Activated CD4-positive, alpha-beta T cell treated with anti-CD3 and anti-CD28 coated beads for 4 hours (primary cell): ENCODE data around the gene PCDHB14.
"Not testable (repeated sequence)": the region's sequence is repeated elsewhere in the genome, so short reads cannot be mapped to it uniquely, and the experiment has no call there.

Experiments used
- DNase-seq, 2 donors: peaks; one replicate each; pipeline ENCODE4 v3.0.0-alpha.2; 2020

Gene PCDHB14

DNA sequence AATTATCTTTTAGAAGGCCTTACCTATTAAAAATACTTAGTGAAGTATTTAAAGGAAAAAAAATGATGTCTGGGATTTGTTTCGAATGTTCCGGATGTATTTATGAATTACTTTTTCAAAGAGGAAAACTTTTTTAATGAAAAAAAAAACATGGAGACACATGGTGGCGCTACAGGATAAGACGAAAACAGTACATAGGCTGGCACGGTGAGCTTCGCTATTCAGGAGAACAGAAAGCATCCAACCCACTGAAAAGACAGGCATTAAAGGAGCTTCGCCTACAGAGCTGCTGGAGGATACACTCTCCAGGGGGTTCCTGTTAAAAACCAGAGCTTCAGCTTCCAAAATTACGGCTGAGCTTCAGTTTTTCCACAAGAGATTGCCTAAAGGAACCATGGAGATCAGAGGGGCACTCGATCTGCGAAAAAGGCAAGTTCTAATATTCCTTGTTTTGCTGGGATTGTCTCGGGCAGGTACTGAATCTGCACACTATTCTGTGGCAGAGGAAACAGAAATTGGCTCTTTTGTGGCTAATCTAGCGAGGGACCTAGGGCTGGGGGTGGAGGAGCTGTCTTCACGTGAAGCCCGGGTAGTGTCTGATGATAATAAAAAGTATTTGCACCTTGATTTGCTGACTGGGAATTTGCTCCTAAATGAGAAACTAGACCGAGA is at the start of gene PCDHB14:
PCDHB14 (plus strand) TSS at position 232 of the 672 bp plus-strand sequence; CDS start at position 395, 163 bp downstream.
- DNase-seq: no peak

DNA sequence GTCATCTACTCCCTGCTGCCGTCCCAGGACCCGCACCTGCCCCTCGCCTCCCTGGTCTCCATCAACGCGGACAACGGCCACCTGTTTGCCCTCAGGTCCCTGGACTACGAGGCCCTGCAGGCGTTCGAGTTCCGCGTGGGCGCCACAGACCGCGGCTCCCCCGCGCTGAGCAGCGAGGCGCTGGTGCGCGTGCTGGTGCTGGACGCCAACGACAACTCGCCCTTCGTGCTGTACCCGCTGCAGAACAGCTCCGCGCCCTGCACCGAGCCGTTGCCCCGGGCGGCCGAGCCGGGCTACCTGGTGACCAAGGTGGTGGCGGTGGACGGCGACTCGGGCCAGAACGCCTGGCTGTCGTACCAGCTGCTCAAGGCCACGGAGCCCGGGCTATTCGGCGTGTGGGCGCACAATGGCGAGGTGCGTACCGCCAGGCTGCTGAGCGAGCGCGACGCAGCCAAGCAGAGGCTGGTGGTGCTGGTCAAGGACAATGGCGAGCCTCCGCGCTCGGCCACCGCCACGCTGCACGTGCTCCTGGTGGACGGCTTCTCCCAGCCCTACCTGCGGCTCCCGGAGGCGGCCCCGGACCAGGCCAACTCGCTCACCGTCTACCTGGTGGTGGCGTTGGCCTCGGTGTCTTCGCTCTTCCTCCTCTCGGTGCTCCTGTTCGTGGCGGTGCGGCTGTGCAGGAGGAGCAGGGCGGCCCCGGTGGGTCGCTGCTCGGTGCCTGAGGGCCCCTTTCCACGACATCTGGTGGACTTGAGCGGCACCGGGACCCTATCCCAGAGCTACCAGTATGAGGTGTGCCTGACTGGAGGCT is 48.6 kb upstream of the PCDHB14 start:
- not testable (repeated sequence) for DNase-seq

DNA sequence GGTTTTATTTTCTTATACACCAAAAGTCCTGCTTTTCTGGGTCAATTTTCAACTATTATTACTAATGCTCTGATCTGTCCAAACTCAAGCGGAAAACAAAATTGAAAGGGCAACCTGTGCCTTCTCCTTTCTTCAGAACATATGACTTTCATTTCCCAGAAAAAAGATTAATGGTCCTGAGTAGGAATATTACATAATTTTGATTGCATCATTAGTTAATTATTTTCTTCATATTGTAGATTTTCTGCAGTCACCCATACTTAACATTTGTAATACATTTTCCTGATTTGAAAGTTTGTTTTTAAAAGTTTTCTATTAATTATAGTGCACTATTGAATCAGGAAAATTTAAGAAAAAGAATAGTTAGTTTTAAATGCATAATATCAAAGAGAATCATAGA is 47.2 kb upstream of the PCDHB14 start:
- DNase-seq: no peak

DNA sequence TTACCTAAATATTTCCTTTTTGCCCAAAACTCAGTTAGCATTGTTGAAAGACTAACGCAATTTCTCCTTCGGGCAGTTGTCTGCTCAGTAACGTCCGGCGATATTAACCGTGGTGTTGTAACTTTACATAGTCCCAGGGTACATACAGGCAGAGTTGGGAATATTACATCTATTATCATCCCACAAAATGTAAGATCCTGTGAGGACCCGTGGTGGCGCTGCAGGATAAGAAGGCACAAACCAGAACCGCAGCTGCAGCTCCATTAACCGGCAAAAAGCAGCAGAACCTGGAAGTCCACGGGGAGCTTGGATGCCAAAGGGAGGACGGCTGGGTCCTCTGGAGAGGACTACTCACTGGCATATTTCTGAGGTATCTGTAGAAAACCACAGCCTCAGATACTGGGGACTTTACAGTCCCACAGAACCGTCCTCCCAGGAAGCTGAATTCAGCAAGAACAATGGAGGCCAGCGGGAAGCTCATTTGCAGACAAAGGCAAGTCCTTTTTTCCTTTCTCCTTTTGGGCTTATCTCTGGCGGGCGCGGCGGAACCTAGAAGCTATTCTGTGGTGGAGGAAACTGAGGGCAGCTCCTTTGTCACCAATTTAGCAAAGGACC is 45.5 kb upstream of the PCDHB14 start, which contains the start of gene PCDHB8:
PCDHB8 (plus strand) TSS at position 214 of the 615 bp plus-strand sequence; CDS start at position 459, 245 bp downstream.
- DNase-seq: not testable (repeated sequence)

DNA sequence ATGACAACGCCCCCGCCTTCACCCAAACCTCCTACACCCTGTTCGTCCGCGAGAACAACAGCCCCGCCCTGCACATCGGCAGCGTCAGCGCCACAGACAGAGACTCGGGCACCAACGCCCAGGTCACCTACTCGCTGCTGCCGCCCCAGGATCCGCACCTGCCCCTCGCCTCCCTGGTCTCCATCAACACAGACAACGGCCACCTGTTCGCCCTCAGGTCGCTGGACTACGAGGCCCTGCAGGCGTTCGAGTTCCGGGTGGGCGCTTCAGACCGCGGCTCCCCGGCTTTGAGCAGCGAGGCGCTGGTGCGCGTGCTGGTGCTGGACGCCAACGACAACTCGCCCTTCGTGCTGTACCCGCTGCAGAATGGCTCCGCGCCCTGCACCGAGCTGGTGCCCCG is 43.8 kb upstream of the PCDHB14 start:
- DNase-seq: not testable (repeated sequence)

DNA sequence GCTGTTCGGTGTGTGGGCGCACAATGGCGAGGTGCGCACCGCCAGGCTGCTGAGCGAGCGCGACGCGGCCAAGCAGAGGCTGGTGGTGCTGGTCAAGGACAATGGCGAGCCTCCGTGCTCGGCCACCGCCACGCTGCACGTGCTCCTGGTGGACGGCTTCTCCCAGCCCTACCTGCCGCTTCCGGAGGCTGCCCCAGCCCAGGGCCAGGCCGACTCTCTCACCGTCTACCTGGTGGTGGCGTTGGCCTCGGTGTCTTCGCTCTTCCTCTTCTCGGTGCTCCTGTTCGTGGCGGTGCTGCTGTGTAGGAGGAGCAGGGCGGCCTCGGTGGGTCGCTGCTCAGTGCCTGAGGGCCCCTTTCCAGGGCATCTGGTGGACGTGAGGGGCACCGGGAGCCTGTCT is 43.3 kb upstream of the PCDHB14 start:
- not testable (repeated sequence) for DNase-seq

DNA sequence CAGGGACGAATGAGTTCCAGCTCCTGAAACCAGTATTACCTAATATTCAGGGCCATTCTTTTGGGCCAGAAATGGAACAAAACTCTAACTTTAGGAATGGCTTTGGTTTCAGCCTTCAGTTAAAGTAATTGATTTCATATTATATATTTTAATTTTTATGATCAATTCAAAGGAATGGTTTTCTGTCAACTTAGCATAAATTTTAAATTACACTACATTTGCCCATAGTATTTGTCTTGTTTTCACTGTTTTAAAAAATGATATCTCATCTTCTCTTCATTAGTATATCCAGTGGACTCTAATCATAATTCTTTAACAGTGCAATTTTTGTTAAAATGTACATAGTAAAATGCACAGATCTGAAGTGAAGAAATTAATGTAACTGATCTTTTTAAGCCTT is 42.8 kb upstream of the PCDHB14 start:
- no peak for DNase-seq

DNA sequence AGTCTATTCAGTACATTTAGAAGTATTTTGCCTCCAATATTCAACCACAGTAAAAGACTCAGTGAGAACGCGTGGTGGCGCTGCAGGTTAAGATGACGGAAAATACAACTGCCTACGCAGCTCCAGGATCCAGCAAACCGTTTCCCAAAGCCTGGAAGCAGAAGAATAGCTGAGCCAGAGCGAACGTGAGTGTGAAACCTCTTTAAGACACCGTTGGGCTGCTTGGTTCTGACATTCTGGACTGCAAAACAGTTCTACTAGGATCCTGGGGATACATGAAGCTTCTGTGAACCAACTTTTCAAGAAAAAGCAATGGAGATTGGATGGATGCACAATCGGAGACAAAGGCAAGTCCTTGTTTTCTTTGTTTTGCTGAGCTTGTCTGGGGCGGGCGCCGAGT is 40.9 kb upstream of the PCDHB14 start, which contains the start of gene PCDHB16:
PCDHB16 (plus strand) TSS at position 140 of the 400 bp plus-strand sequence; CDS start at position 313, 173 bp downstream.
- no peak for DNase-seq

DNA sequence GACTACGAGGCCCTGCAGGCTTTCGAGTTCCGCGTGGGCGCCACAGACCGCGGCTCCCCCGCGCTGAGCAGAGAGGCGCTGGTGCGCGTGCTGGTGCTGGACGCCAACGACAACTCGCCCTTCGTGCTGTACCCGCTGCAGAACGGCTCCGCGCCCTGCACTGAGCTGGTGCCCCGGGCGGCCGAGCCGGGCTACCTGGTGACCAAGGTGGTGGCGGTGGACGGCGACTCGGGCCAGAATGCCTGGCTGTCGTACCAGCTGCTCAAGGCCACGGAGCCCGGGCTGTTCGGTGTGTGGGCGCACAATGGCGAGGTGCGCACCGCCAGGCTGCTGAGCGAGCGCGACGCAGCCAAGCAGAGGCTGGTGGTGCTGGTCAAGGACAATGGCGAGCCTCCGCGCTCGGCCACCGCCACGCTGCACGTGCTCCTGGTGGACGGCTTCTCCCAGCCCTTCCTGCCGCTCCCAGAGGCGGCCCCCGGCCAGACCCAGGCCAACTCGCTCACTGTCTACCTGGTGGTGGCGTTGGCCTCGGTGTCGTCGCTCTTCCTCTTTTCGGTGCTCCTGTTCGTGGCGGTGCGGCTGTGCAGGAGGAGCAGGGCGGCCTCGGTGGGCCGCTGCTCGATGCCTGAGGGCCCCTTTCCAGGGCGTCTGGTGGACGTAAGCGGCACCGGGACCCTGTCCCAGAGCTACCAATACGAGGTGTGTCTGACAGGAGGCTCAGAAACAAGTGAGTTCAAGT is 38.9 kb upstream of the PCDHB14 start:
- not testable (repeated sequence) for DNase-seq

DNA sequence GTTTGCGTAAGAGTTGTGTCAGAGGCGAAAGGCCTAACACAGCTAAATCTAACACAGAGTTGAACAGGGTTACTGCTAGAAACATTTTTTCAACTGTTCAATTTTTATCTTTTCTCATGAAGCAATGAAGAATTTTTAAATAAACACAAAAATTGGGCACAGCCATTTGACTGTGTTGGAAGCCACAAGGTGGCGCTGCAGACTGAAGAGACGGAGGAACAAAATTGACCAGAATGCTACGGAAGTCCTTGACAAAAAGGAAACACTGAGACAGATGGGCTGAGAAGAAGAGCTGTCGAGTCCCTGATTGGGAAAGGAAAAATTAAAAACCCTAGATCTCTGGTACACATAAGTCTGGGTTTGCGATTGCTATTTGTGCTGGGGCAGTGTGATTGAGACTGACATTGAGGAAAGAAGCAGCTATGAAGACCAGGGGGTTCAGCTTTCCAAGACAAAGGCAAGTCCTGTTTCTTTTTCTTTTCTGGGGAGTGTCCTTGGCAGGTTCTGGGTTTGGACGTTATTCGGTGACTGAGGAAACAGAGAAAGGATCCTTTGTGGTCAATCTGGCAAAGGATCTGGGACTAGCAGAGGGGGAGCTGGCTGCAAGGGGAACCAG is 36.1 kb upstream of the PCDHB14 start, which contains the start of gene PCDHB9:
PCDHB9 (plus strand) TSS at position 265 of the 616 bp plus-strand sequence; CDS start at position 423, 158 bp downstream.
- DNase-seq: peak in 1 of 2 donors; percentile 7

DNA sequence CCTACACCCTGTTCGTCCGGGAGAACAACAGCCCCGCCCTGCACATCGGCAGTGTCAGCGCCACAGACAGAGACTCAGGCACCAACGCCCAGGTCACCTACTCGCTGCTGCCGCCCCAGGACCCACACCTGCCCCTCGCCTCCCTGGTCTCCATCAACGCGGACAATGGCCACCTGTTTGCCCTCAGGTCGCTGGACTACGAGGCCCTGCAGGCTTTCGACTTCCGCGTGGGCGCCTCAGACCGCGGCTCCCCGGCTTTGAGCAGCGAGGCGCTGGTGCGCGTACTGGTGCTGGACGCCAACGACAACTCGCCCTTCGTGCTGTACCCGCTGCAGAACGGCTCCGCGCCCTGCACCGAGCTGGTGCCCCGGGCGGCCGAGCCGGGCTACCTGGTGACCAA is 34.5 kb upstream of the PCDHB14 start:
- not testable (repeated sequence) for DNase-seq

DNA sequence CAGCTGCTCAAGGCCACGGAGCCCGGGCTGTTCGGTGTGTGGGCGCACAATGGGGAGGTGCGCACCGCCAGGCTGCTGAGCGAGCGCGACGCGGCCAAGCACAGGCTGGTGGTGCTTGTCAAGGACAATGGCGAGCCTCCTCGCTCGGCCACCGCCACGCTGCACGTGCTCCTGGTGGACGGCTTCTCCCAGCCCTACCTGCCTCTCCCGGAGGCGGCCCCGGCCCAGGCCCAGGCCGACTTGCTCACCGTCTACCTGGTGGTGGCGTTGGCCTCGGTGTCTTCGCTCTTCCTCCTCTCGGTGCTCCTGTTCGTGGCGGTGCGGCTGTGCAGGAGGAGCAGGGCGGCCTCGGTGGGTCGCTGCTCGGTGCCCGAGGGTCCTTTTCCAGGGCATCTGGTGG is 34.0 kb upstream of the PCDHB14 start:
- not testable (repeated sequence) for DNase-seq

DNA sequence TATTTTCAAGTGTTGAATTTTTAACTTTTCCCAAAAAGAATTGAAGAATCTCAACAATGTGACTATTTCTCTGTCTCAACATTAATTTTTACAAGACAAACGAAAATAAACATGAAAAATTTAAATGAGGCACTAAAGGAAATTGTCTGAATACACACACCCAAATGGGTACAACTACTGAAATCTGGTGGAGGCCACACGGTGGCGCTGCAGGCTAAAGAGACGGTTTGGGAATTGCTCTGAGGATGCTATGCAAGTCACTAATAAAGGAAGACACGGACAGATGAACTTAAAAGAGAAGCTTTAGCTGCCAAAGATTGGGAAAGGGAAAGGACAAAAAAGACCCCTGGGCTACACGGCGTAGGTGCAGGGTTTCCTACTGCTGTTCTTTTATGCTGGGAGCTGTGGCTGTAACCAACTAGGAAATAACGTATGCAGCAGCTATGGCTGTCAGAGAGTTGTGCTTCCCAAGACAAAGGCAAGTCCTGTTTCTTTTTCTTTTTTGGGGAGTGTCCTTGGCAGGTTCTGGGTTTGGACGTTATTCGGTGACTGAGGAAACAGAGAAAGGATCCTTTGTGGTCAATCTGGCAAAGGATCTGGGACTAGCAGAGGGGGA is 30.9 kb upstream of the PCDHB14 start, which contains the start of gene PCDHB10:
PCDHB10 (plus strand) TSS at position 244 of the 616 bp plus-strand sequence; CDS start at position 444, 200 bp downstream.
- no peak for DNase-seq

DNA sequence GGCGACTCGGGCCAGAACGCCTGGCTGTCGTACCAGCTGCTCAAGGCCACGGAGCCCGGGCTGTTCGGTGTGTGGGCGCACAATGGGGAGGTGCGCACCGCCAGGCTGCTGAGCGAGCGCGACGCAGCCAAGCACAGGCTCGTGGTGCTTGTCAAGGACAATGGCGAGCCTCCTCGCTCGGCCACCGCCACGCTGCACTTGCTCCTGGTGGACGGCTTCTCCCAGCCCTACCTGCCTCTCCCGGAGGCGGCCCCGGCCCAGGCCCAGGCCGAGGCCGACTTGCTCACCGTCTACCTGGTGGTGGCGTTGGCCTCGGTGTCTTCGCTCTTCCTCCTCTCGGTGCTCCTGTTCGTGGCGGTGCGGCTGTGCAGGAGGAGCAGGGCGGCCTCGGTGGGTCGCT is 28.8 kb upstream of the PCDHB14 start:
- not testable (repeated sequence) for DNase-seq

DNA sequence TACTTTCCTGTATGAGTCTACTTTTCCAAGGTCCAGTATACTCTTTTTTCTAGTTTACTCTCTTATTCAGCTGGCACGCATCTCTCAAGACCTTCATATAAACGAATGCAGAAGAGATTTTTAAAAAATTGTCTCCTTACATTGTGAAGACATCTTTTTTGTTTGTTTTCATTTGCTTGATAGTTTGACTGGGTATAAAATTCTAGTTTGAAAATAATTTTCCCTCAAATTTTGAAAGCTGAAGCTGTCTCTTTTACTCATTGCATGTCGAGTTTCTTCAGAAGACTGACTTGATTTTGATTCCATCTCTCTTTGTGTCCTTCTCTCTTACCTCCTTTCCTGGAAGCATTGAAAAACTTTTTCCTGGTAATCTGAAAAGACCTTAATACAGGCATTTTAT is 26.8 kb upstream of the PCDHB14 start:
- no peak for DNase-seq

DNA sequence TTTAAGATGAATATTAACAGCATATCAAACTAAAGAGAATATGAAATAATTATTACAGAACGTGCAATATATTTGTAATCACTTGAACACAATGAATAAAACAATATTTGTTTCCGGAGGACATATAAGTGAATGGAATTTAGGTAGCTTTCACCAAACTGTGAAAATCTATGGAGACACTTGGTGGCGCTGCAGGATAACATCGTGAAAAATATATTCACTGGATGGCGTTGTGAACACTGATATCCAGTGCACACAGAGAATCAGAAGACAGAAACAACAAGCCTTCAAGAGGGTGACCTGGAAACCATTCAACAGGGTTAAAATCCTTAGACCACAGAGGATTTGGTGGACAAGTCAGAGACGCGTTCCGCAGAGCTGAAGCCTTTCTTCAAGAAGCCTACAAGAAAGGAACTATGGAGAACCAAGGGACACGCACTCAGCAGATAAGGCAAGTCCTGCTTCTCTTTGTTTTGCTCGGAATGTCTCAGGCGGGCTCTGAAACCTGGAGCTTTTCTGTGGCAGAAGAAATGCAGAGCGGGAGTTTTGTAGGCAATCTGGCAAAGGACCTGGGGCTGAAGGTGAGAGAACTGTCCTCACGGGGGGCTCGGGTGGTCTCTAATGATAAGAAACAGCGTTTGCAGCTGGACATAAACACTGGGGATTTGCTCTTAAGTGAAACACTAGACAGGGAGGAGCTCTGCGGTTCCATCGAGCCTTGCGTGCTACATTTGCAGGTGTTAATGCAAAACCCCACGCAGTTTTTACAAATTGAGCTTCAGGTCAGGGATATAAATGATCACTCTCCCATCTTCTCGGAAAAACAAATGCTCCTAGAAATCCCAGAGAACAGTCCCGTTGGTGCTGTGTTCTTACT is 23.5 kb upstream of the PCDHB14 start, which contains the start of gene PCDHB11:
PCDHB11 (plus strand) TSS at position 269 of the 877 bp plus-strand sequence; CDS start at position 417, 148 bp downstream.
- DNase-seq: no peak

DNA sequence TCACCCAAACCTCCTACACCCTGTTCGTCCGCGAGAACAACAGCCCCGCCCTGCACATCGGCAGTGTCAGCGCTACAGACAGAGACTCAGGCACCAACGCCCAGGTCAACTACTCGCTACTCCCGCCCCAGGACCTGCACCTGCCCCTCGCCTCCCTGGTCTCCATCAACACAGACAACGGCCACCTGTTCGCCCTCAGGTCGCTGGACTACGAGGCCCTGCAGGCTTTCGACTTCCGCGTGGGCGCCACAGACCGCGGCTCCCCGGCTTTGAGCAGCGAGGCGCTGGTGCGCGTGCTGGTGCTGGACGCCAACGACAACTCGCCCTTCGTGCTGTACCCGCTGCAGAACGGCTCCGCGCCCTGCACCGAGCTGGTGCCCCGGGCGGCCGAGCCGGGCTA is 22.0 kb upstream of the PCDHB14 start:
- not testable (repeated sequence) for DNase-seq

DNA sequence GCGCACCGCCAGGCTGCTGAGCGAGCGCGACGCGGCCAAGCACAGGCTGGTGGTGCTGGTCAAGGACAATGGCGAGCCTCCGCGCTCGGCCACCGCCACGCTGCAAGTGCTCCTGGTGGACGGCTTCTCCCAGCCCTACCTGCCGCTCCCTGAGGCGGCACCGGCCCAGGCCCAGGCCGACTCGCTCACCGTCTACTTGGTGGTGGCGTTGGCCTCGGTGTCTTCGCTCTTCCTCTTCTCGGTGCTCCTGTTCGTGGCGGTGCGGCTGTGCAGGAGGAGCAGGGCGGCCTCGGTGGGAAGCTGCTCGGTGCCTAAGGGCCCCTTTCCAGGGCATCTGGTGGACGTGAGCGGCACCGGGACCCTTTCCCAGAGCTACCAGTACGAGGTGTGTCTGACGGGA is 21.5 kb upstream of the PCDHB14 start:
- DNase-seq: not testable (repeated sequence)

DNA sequence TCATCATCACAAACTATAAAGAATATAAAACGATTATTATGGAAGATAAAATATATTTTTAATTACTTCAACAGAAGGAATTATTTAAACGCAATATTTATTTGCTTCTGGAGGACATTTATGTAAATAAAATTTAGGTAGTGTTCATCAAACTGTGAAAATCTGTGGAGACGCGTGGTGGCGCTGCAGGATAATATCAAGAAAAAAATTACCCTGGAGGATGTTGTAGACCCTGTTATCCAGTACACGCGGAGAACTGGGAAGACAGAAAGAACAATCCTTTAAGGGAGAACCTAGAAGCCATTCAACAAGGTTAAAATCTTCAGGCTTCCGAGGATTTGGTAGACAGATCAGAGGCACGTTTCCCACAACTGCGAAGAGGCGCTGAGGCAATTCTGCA is 14.7 kb upstream of the PCDHB14 start, which contains the start of gene PCDHB12:
PCDHB12 (plus strand) TSS at position 242 of the 400 bp plus-strand sequence. CDS start 189 bp downstream, outside the sequence.
- DNase-seq: no peak

DNA sequence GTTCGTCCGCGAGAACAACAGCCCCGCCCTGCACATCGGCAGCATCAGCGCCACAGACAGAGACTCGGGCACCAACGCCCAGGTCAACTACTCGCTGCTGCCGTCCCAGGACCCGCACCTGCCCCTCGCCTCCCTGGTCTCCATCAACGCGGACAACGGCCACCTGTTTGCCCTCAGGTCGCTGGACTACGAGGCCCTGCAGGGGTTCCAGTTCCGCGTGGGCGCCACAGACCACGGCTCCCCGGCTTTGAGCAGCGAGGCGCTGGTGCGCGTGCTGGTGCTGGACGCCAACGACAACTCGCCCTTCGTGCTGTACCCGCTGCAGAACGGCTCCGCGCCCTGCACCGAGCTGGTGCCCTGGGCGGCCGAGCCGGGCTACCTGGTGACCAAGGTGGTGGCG is 12.9 kb upstream of the PCDHB14 start:
- not testable (repeated sequence) for DNase-seq
